NCI-H345 treated with DMSO at 0.1 percent for 48 hours (cell line): ENCODE results near the gene APBA2.
"Not testable (repeated sequence)": the region's sequence is repeated elsewhere in the genome, so short reads cannot be mapped to it uniquely, and the experiment has no call there.

Experiments used
- DNase-seq: peaks from one replicate; lab custom pipeline; 2025; ENCODE audit not compliant: unreplicated experiment; lab: John Stamatoyannopoulos, UW

Gene APBA2

DNA sequence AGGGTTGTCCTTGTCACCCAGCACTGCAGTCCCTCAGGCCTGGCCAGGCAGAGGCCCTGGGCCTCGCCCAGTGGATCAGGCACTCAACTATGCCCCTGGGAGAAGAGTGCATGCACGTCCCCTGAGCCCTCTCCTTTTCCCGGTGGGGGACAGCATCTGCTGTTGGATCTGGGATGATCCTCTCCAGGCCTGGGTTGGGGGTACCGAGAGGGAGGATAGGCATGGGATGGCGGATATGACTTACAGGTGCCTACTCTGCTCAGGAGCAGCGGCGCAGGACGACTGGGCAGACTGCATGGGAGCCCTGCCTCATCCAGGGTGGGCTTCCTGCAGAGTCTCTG is 9.0 kb upstream of the APBA2 start:
- no peak for DNase-seq

DNA sequence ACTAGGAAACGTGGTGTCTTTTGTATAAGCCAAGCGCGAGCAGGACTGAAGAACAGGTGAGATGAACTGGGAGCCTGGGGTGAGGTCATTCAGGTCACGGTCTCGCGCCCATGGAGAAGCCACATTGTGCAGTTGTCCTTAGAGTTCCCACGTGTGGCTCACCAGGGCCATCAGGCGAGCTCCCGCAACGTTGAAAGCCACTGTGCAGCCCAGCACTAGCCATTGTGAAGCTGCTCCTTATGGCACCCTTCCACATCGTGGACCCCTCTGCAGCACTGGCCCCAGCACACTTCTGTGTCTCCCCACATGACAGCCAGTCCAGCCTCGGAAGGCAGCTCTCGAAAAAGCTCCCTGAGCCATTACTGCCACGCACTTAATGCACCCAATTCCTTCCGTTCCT is 7.6 kb upstream of the APBA2 start:
- DNase-seq: no peak

DNA sequence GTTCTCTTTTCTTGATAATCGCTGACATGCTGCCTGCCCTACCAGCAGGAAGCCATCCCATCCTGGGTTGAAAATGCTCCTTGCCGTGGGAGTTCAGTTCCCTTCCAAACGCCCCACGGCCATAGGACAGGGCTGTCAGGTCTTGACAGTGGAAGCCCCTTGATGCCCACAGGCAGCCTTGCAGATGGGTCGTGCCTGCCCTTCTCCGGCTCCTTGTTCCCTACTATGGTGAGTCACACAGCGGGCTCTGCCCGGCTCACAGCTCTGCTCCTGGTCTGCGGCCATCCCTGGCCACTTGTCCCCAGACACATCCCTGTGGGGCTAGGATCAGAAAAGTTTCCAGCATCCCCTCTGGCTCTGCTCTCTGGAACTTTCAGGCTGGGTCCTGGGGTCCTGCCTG is 6.2 kb upstream of the APBA2 start:
- no peak for DNase-seq

DNA sequence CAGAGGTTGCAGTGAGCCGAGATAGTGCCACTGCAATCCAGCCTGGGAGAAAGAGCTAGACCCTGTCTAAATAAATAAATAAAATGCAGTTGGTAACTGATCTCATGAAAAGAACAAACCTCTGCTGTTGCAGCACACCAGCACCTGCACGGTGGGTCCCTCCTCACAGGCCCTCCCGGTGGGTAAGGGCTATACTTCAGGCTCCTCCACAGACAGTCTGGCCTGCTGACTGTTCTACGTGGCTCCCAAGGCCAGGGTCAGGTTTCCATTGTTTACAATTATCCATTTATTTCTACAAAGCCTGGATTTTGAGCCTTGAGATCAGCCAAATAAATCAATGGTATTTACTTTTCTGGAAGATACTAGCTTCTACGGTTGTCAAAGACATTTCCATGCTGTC is 5.1 kb upstream of the APBA2 start:
- no peak for DNase-seq

DNA sequence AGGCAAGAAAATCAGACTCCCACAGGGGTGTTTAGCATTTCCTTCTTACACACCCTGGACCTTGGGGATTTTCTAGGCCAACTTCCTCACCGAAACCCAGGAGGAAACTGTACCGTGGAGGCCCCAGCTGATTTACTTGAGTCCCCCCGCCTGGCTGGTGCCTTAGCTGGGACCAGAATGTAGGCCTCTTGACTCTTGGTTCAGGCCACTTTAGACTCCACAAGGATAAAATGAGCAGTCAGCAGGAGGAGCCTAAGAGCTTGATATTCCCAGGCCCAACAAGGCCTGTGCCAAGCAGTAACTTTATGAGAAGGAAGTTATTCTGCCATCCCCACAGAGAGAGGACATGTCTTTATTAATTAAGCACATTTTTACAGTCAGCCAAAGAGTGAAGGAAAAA is 4.6 kb upstream of the APBA2 start:
- no peak for DNase-seq

DNA sequence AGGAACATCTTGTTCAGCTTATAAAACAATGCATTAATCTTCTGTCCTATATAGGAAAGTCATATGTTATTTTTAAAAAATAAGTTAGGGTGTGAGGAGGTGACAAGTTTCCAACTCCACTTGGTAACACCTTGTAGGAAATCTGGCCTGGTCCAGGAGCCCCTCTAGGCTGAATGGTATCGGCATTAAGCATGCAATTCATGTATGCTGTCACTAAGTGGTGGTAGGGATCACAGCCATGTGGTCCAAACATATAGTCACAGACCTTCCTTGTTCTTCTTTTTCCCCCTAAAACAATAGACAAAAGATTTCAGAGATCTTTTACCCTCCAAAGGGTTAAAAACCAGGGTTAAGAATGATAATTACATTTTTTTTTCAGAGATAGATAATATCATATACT is 4.2 kb upstream of the APBA2 start:
- no peak for DNase-seq

DNA sequence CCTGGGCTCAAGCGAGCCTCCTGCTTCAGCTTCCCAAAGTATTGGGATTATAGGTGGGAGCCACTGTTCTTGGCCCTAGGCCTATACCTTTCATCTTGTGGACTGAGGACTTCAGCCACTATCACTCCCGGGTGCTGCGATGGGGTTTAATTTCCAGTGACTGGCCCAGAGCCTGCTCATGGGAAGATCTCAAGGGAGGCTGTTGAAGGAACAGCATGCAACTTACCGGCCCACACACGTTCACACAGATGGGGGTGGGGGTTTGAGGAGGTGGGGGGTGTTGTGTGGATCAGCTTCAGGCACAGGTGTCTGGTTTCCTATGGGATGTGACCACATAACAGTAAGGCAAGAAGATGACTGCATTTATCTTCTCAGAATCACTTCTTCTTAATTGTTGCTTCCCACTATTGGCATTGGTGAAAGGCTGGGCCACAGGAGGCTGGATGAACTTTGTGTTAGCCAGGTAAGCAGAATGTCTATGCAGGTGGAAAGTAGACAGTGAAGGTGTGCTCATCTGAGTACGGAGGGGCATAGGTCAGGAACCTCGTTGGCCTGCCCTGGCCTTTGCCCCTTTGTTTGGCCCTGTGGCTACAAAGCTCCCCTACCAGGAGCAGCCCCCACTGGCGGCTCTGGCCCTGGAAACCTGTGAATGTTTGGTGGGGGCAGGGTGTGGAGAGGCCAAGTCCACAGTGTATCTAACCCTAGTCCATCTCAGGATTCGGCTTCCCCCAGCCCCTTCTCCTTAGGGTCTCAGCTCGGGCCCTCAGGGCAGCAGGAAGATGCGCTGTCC is 1.4 kb upstream of the APBA2 start:
- no peak for DNase-seq

DNA sequence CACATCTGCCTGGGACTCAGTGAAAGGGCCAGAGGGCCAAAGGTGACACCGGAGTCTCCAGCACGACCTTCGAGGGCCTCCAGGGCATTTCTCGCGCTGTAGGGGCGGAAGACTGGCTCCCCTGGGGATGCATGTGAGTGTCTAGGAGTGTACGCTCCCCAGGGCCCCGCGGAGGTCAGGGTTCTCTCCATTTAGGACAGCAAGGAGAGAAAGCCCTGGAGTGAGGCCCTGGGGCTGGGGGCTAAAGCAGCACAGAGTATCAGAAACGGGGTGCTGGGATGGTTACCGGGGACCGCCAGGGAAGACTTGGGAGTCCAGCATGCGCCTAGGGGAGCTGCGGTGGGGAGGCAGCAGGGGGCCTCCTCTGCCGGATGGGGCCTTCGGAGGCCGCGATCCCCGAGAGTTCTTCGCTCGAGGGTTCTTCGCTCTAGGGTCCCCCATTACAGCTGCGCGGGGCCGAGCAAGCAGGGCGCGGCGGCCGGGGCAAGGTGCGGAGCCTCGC is 595 bp upstream of the APBA2 start:
- no peak for DNase-seq

DNA sequence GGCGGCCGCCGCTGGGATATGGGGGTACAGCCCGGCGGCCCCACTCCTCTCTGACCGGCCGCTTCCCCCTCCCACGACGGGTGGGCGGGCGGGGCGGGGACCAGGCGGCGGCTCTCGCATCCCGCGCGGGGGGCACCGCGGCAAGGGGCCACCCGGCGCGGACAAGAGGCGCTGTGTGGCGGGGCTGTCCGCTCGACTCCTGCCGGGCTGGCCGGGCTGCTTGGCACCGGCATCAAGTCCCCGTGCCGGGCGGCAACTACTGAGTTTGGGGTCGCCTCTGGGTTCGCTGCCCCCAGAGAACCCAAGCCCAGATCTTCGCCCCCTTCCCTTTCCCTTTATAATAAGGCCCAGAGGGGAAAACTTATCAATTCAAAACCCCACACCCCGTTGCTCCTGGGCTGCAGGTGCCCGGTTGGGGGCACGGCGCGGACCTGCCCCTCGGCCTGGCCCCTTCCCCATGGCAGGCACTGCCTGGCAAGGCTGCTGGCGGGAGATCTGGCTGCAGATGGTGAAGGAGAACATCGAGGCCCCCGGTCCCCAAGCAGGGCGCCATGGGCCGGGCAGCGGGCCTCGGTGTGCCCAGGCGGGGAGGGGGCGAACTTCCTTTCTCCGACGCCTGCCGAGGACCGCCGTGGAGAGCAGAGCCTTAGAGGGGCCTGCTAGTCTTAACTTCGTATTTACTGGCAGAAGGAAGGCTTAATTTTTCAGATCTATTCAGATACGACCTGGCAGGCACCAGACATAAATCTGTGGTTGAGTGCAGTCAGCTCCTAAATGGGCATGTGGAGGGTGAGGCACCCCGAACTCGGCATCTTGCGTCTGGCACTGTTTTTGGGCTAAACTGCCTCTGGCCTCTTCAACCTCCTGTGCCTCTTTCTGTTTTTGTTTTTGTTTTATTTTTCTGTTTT is 911 bp downstream of the APBA2 start:
- DNase-seq: no peak

DNA sequence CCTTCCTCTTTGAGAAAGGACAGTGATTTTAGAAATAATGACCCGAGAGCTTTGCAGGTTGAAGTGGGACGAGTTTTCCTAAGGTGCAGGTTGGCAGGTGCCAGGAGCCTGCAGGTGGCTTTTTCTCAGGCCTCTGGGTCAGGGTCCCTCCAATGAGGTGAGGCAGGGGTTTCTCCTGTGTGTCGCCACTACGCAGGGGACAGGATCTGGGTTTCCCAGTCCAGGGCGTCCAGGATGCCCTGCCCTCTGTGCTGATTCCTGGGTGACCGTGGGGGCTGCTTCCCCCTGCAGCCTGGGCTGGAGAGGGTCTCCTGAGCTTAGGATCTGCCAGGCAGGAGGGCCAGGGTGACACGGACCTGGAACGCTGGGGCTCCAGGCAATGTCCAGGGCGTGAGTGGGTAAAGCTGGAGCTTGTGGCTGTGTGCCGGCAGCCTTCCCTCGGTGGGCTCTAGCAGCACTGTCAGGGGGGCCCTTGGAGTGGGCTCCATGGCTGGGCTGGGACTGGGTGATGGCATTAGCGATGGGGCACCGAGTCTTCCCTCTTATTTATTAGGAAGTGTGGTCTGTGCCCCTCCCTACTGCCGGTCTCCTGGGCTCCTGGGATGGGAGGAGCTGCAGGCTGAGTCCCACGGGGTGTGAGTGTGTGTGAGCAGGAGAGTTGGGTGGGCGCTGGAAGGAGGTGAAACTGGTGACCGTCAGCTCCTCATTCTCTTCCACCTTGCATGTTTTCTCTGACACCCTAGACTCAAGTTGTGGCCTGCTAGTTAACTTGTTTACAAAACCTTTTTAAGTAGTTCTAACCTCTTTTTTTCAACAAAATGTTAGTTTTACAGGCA is 1.8 kb downstream of the APBA2 start:
- DNase-seq: no peak

DNA sequence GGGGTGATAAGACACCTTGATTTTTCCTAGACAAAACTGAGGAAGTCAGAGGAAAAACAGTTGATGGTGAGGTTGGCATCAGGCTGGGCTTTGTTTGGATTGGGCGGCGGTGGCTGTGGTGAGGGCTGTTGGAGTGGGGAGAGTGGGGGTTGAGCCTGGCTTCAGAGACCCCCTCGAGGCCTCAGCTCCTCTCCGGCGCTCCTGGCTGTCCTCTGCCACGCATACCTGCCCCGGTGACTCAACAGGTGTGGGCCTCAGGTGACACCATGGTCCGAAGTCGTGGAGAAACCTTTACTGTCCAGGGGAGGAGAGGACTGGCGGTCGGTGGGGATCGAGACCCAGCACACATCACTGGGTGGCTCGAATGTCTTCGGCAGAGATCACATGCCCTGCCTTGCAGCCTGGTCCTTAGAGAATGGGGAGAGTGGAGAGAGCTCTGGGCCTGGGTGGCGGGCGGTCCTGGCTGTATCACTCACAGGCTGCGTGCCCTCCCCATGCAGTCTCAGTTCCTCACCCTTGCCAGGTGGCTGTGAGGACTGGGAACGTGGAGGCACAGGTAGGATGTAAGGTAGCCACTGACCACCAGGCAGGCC is 2.6 kb downstream of the APBA2 start:
- DNase-seq: no peak

DNA sequence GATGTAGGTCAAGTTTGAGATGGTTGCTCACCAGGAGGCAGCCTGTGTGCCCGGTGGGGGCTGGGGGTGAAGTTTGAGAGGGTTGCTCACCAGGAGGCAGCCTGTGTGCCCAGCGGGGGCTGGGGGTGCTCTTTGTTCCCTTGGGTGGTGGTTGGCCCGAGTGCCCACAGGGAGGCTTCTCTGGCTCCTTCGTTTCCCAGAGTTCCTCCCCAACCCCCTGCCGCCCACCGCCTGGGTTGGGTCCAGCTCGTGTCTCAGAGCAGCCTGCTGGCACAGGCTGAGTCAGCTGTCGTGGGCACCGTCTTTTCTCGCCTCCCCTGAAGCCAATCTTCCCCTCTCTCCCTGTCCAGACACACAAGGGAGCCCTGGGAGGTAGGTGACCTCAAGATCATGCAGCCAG is 3.1 kb downstream of the APBA2 start:
- DNase-seq: no peak

DNA sequence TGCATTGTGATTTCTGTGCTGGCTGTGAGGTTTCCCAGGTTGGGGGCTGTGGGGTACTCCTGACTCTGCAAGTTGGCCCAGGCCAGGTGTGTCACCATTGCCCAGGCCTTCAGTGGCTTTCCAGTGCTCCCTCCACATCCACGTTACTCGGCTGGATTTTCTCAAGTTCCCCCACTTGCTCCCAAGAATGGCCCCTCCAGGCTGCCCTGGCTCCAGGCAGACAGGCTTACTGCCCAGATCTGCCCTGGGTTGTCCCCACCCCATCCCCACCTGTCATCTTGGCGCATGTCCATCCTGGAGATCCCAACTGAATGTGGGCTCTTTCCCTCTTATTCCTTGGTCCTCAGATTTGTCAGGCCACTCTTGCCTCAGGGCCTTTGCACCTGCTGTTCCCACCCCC is 3.6 kb downstream of the APBA2 start:
- DNase-seq: no peak

DNA sequence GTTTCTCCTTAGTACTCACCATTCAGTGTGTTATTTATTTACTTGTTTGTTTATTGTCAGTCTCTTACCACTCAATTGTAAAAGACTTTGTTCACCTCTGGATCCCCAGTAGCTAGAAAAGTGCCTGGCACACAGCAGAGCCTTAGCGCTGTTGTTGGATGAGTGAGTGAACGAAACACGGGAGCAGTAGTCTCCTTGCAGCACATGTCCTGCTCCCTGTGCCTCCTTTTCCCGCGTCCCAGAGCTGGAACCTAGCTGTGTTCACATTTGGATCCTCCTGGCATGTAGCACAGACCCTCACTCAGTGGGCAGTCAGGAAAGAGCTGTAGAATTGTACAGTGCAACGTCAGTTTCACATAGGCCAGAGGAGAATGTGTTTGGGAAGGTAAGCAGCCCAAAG is 4.1 kb downstream of the APBA2 start:
- not testable (repeated sequence) for DNase-seq

DNA sequence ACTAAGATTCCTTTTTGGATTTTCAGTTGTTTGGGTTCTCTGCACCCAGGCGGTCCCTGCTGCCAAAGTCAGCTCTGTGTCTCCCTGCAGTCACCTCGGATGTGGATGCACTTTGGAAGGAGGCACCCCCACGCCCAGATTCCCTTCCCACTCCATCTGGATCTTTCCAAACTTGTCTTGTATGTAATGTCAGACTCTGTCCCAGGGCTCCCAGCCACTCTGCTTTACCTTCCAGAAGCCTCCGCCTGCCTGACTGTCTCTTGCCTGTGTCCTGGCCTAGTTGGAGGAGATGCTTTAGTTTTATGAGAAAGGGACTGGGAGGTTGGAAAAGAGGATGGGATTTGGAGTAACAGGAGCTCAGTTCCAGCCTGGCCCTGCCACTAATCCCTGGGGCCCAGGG is 4.5 kb downstream of the APBA2 start:
- not testable (repeated sequence) for DNase-seq

DNA sequence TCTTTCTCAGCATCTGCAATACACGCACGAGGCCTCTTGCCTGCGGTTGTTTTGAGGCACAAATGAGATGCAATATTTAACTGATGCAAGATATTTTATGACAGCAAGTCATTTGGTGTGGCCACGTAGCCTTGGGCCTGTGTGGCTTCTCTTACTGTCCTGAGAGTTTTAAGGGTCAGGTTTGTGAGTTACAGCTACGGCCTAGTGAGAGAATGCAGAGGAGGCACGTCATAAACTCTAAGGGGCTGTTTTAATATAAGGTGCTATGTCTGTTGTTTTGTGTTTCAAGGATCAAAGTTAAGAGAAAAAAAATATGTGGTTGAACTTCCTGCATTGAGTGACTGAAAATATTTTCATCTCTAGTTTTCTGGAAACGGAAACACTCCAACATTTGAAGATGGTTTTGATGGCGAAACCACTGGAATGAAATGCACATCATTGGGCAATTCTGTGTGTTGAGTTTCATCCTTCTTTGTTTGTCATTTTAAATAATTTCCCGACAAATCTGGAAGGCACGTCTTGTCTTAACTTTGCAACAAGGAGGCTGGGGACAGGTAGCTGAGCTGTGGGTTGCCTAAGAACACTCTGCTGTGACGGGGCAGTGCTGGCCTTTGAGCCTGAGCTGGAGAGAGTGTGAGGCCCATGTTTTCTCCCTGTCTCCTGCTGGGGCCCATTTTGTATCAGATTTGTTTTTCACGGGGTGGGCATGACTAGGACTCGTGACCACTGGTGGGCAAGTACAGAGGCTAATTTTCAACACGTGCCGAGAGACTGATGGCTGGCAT is 5.1 kb downstream of the APBA2 start:
- DNase-seq: no peak

DNA sequence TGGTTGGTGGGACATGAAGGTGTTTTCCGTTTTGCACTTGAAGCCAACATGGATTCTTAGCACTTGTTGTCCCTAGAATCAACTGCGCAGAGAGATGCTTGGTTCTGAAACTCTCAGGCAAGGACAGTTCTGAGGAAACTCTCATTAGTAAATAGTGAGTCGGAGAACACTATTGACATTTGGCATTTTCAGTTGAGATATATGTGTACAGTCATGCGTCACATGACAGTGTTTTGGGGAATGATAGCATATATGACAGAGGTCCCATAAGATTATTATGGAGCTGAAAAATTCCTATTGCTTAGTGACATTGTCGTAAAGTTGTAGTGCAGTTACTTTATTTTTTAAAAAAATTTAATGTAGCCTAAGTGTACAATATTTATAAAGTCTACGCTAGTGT is 5.8 kb downstream of the APBA2 start:
- no peak for DNase-seq

DNA sequence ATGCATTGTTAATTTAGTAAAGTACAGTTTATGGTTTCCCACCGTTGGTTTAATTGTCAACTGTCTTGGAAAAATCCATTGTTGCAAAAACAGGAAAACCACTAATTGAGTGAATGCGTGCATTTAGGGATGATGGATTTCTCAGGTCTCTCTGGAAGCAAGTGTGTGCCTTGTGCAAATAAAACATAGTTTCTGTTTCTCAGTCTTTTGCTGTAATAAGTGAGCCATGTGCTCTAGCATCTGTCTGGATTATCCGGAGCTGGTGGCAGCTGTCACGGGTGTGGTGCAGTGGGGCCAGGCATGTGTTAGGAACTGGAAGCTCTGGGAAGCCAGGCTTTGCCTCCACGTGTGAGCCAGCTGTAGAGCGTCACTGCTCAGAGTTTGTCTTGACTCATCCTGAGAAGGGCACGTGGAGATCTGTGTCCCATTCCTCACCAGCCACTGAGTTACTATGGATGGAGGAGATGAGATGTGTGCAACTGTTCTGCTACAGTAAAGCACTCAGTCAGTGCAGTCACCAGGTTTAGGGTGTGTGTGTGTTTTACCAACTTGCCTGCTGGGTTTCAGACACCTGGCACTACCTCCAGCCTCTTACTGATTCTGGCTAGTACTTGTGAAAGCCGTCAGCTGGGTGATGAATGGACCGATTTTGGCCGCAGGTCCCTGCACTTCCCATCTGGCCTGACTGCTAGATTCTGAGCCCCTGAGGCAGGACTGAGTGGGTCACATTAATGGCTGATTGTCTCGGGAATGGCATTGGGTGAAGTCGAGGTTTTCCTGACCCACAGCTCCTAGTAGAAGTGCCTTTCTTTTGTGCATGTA is 7.2 kb downstream of the APBA2 start:
- DNase-seq: no peak

DNA sequence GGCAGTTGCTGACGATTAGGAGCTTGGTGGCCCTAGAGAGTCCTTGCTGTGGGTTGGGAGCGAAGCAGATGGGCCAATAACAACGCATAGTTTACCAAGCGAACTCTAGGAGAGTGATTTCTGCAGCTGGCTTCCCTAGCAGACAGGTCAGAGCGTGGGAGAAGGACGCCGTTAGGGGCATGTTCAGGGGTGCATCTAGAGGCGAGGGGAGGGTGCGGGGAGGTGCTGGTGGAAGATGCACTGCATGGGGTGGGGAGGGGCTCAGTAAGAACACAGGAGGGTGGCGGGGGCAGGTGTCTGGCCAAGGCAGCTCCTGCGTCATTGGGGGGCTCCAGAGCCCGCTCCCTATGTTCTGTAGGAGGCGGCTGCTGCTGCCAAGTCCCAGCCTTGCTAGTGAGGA is 8.9 kb downstream of the APBA2 start:
- no peak for DNase-seq
